ENCODE measurements around the gene CTAGE6.
"Not testable (repeated sequence)": the region's sequence is repeated elsewhere in the genome, so short reads cannot be mapped to it uniquely, and the experiment has no call there.

The CTAGE6 gene

GRCh38 chr7:143712381-143712780 is 45.1 kb downstream of the CTAGE6 start:
- H3K27me3 ChIP-seq (ENCODE audit: insufficient read depth, low read depth, severe bottlenecking); H3K4me3 ChIP-seq (ENCODE audit: low read depth, low read length); DNase-seq; H3K27ac ChIP-seq; H3K9me3 ChIP-seq (ENCODE audit: severe bottlenecking); H3K36me3 ChIP-seq: not testable (repeated sequence)

- not testable (repeated sequence) for H3K36me3 ChIP-seq; H3K27me3 ChIP-seq (ENCODE audit: insufficient read depth, low read depth, severe bottlenecking); H3K27ac ChIP-seq; H3K4me3 ChIP-seq (ENCODE audit: low read depth, low read length); H3K9me3 ChIP-seq (ENCODE audit: severe bottlenecking); DNase-seq
Observed at GRCh38 chr7:143711727-143712324, 45.7 kb downstream of the CTAGE6 start.

DNA sequence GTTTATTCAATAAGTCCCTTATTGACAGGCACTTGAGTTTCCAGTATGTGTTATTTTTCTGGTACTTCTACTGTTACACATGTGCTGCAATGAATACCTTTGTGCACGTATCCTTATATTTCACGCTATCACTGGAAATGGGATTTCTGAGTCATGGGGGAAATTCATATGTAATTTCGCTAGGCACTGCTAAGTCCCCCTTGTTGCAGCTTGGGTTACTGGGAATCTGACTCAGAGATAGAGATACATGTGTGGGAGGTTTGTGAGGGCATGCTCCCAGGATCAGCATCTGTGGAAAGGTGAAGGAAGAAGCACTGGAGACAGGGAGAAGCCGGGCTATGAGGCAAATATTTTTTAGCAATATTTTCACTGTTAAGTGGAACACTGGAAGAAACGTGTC is 47.6 kb downstream of the CTAGE6 start:
- not testable (repeated sequence) for H3K4me3 ChIP-seq (ENCODE audit: low read depth, low read length); H3K27ac ChIP-seq; H3K36me3 ChIP-seq; H3K9me3 ChIP-seq (ENCODE audit: severe bottlenecking); H3K27me3 ChIP-seq (ENCODE audit: insufficient read depth, low read depth, severe bottlenecking); DNase-seq

Data from WERI-Rb-1 (cell line).